Activated gamma-delta T cell treated with anti-CD3 and anti-CD28 coated beads, Interleukin-2, amount 50 U/mL, for 16 hours (primary cell): Measurements from ENCODE around the gene NXPE3.
"Not testable (repeated sequence)": the region's sequence is repeated elsewhere in the genome, so short reads cannot be mapped to it uniquely, and the experiment has no call there.

ENCODE experiments used
- DNase-seq: peaks from one replicate; pipeline ENCODE4 v3.0.0-alpha.2; 2020; ENCODE audit warnings: low read depth

NXPE3 gene

DNA sequence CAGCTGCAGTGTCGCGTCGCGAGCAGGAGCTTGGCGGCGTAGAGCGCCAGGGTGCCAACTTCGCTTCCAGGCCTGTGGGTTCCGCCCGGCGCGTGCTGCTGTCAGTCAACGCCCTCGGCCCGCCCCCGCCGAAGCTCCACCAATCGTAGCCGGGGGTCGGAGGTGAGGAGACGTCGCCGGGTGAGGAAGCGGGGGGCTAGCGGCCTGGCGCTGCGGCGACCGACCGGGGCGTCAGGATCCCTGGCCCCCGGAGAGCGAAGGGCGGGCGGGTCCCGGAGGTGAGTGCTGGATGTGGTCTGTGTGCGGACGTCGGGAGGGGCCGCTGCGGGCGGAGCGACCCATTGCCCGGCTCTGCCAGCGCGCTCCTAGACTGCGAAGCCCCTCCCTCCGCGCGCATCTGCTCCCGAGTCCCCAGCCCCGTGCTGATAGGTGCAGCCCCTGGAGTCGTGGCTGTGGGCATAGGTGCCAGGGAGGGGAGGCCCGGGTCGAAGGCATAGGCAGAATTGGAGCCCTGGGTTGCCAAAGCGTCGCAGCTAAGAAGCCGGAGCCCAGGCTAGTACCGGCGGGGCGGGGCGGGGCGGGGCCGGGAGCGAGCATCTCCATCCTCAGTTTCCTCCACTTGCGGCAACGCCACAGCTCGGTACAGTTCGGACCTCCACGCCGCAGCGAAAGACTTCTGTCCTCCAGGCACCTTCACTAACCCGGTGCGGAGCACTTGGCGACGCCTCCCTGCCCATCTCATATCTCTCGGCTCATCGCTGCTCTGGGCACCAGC lies at the start of gene NXPE3:
TSS of gene NXPE3 (plus strand) at position 165 of the 775 bp plus-strand sequence. CDS start 6,386 bp downstream, outside the sequence.
- peak; percentile 92 for DNase-seq

DNA sequence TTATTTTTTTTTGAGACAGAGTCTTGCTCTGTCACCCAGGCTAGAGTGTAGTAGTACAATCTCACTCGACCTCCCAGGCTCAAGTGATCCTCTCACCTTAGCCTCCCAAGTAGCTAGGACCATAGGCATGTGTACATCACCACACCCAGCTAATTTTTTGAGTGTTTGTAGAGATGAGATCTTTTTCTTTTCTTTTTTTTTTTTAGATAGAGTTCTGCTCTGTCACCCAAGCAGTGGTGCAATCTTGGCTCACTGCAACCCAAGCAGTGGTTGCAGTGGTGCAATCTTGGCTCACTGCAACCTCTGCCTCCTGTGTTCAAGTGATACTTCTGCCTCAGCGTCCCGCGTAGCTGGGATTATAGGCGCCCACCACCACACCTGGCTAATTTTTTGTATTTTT lies 49.4 kb upstream of the NXPE3 start:
- no peak for DNase-seq

DNA sequence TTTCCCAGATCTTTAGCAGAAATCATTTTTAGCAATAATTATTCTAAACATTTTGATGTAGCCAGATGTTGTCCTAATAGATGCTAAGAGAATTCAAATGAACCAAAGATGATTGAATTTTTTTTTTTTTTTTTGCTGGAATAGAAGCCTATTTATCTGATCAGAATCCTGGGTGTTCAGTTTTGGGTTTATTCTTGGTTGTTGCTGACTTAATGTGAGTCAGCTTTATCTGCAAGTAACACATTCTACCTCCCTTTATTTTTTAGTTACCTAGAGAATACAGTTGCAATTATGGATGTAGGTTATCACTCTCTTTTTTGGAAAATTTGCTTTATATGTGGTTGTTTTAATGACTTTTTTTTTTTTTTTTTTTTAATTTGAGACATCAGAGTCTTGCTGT lies 48.2 kb upstream of the NXPE3 start:
- no peak for DNase-seq

DNA sequence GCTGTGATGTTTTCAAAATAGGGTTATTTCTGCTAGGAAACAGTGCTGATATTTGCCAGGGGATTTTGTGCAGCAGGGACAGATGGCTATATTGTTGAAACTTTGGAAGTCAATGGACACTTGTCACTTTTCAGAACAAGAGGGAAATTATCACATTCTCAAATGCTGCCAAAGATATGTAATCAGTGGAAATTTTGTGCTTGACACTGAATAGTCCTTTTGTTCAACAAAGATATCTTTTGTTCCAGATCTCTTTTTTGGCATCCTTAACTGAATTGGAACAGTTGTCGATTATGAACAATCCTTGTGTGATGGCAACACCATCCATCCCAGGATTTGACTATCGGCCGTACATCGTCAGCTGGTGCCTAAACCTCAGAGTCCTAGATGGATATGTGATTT lies 46.8 kb upstream of the NXPE3 start:
- no peak for DNase-seq

DNA sequence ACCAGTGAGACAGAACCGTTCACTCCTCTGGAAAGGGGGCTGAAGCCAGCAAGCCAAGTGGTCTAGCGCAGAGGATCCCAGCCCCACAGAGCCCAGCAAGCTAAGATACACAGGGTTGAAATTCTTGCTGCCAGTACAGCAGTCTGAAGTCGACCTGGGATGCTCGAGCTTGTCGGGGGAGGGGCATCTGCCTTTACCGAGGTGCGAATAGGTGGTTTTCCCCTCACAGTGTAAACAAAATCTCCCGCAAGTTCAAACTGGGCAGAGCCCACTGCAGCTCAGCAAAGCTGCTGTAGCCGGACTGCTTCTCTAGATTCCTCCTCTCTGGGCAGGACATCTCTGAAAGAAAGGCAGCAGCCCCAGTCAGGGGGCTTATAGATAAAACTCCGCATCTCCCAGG lies 43.2 kb upstream of the NXPE3 start:
- no peak for DNase-seq

DNA sequence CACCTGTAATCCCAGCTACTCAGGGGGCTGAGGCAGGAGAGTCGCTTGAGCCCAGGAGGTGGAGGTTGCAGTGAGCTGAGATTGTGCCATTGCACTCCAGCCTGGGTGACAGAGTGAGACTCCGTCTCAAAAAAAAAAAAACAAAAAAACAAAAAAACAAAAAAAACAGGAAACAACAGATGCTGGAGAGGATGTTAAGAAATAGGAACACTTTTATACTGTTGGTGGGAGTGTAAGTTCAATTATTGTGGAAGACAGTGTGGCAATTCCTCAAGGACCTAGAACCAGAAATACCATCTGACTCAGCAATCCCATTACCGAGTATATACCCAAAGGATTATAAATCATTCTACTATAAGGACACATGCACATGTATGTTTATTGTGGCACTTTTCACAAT lies 37.1 kb upstream of the NXPE3 start:
- DNase-seq: not testable (repeated sequence)

DNA sequence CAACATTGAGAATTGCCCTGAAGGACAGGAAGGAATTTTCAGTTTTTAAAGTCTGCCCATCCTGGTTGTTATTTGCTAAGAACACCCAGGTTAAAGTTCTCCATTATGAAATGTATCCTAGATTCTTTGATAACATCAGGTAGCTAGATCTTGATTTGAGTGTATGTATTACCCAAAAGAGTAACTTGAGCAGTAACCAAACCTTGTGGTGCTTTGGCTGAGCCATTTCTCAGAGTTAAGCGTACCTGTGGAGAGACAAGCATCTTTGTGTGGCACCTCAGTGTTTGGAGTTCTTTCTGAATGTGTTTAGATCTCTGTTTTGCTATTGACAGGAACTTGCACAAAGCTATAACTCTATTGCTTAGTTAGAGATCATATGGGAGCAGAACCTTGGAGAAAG lies 34.2 kb upstream of the NXPE3 start:
- no peak for DNase-seq

DNA sequence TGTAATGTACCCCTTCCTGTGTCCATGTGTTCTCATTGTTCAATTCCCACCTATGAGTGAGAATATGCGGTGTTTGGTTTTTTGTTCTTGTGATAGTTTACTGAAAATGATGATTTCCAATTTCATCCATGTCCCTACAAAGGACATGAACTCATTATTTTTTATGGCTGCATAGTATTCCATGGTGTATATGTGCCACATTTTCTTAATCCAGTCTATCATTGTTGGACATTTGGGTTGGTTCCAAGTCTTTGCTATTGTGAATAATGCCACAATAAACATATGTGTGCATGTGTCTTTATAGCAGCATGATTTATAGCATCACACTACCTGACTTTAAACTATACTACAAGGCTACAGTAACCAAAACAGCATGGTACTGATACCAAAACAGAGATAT lies 33.1 kb upstream of the NXPE3 start:
- not testable (repeated sequence) for DNase-seq

DNA sequence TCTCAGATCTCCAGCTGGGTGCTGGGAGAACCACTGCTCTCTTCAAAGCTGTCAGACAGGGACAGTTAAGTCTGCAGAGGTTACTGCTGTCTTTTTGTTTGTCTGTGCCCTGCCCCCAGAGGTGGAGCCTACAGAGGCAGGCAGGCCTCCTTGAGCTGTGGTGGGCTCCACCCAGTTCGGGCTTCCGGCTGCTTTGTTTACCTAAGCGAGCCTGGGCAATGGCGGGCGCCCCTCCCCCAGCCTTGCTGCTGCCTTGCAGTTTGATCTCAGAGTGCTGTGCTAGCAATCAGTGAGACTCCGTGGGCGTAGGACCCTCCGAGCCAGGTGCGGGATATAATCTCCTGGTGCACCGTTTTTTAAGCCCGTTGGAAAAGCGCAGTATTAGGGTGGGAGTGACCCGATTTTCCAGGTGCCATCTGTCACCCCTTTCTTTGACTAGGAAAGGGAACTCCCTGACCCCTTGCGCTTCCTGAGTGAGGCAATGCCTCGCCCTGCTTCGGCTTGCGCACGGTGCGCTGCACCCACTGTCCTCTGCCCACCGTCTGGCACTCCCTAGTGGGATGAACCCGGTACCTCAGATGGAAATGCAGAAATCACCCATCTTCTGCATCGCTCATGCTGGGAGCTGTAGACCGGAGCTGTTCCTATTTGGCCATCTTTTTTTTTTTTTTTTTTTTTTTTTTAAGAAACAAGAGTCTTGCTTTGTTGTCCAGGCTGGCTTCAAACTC lies 25.5 kb upstream of the NXPE3 start:
- DNase-seq: not testable (repeated sequence)

DNA sequence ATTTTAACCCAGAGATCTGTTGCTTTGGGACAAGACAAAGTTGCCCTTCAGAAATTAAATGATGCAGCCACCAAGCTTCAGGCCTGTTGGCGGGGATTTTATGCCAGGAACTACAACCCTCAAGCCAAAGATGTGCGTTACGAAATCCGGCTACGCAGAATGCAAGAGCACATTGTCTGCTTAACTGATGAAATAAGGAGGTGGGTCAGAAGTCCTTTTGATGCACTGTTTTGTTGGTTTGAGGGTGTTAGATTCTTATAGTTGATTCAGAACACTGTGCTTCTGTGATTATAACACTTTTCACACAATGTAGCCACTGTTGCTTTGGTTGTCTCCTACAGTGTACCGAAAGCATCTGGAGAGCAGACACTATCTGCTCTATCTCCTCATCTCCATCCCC lies 20.8 kb upstream of the NXPE3 start:
- DNase-seq: no peak

DNA sequence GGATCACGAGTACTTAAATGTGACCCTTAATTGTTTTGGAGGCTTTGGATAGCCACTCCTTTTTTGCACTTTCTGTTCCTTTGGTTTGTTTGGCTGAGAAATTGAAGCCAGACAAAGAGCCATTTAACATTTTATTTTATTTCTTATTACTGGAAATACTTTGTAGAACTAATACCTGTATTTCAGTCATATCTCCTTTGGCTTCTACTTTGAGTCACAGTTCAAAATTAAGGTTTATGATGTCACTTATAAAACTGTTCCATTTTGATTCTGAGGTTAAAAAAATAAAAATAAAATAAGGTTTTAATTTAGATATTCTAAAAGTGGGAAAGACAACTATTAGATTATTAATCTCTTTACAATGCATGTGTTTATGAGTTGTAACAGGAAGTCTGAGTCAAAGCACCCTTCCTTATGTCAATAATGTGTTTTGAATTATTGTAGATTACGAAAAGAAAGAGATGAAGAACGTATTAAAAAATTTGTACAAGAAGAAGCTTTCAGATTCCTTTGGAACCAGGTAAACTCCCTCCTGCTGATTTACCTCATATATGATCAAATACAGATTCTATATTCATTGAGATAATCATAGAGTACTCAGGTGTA lies 16.9 kb upstream of the NXPE3 start:
- DNase-seq: no peak

DNA sequence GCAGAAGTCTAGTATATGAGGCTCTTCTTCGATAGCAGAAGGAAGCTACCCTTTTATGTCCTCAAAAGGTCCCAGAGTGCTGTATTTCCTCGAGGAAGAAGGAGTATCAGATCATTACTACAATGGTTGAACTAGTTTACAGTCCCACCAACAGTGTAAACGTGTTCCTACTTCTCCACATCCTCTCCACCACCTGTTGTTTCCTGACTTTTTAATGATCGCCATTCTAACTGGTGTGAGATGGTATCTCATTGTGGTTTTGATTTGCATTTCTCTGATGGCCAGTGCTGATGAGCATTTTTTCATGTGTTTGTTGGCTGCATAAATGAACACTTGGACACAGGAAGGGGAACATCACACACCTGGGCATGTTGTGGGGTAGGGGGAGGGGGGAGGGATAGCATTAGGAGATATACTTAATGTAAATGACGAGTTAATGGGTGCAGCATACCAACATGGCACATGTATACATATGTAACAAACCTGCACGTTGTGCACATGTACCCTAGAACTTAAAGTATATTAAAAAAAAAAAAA lies 1.2 kb upstream of the NXPE3 start:
- not testable (repeated sequence) for DNase-seq

DNA sequence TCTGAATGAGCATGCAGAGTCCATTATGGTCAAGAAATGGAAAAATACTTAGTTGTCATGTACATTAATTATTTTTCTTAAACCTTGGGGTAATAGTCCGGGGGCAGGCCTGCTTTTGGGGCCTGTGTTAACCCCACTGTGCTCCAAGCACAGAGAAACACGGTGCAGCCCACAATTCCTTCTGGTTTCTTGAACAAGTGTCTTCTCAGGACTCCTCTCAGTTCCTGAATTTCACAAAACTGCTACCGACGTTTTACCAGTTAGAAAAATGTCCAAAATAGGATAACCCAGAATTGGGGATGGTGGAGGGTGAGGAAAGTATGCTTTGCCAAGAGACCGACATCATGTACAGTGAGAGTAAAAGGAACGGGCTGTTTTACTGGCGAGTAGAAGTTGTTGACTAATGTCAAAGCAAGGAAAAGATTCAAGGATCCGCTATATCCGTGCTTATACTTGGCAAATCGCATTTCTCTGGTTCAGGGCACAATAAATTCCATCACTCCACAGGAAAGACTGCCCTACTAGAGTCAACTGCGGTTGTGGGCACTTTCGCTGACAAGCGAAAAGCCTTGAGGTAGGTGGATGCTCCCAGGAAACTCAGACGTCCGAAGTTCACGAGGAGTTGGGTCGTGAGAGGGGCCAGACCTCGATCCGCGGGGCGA lies 495 bp upstream of the NXPE3 start:
- DNase-seq: no peak

DNA sequence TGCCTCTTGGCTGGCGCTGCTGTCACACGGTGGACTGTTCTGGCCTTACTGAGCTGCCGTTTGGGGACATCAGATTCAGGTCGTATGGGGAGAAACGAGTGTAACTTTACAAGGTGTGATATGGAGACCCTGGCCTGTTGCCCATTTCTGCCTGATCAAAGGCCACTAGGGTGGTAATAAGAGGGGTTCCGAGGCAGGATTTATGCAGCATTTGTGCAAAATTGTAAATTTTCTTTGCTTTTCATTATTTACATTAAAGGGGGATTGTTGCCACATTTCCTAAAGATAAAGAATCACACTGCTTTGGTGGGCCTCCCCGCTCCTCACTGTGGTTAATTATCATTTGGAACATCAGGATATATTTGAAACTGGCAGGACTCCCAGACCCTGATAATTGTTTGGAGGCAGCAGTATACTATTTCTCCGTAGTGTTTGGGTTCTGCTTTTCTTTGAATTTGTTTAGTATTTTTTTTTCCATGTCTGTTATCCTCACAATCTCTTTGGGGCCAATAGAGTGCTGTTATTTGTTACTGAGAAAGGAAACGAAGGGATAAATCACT lies 891 bp downstream of the NXPE3 start:
- DNase-seq: no peak

DNA sequence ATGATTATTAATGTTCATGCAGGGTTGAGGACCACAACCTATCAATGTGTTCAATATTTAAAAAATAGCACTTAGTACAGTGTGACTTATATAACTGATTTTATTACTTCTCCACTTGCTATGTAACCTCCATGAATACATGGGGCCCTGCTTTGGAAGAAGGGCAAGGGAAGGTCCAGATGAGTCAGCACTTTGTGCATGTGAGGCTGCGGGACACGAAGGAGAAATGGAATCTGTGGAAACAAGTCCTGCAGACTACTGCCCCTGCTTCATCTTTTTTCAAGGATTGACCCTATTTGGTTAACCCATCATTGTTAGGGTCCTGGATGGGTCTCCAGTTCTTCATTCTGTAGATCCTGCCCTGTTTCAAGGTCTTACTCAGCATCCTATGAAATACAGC lies 1.6 kb downstream of the NXPE3 start:
- no peak for DNase-seq

DNA sequence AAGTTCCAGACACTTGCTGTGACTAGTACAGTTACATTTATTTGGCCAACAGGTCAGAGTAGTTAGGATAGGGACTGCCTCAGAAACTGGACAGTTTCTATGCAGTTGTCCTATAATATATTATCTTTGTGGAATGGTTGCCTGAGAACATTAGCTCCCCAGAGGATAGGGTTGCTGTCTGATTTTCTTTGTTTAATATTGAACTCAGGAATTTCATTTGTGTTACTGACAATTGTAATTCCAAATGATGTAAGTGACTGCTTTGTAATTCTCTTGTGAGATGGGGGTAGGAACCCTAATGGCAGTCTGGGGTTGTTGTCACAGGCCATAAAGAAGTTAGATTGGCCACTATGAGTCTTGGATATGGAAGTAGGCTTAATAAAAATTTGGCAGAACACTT lies 2.2 kb downstream of the NXPE3 start:
- no peak for DNase-seq

DNA sequence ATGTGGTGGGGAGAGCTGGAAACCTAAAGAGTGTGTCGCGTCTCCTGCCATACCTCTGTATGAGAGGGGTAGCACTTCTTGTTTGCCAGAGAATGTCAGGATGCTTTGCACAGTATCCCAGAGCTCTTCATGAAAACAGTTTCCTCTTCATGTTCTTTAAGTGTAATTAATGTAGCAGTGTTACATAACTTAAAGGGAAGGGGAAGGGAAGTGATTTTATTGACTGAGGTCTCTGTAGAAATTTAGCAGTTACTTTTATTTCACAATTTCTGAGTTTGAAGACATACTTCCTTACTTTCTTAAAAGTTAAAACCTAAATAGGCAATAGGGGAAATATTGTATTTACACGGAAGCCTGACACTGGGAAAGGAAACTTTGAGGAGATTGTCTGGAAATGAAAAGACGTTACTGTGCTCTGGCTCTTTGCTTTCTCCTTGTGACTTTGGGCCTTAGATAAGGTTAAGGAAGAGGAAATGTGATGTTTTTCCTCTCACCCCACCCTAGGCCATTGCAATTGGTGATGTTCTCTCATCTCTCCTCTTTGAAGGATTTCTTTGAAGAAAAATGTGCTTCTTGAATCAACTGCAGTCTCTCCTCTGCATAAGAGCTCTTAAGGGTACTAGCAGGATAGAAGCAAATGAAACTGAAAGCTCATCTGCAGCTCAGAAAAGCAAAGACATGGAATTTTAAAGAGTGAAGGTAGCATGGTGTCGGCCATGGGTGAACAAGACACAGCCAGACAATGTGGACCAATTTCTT lies 6.0 kb downstream of the NXPE3 start:
- no peak for DNase-seq

DNA sequence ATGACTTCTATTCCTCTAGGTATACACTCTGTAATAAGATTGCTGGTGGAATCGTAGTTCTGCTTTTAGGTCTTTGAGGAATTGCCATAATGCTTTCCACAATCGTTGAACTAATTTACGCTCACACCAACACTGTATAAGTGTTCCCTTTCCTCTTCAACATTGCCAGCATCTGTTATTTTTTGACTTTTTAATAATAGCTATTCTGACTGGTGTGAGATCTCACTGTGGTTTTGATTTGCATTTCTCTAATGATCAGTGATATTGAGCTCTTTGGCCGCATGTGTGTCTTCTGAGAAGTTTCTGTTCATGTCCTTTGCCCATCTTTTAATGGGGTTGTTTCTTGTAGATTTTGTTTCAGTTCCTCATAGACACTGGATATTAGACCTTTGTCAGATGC lies 12.8 kb downstream of the NXPE3 start:
- no peak for DNase-seq

DNA sequence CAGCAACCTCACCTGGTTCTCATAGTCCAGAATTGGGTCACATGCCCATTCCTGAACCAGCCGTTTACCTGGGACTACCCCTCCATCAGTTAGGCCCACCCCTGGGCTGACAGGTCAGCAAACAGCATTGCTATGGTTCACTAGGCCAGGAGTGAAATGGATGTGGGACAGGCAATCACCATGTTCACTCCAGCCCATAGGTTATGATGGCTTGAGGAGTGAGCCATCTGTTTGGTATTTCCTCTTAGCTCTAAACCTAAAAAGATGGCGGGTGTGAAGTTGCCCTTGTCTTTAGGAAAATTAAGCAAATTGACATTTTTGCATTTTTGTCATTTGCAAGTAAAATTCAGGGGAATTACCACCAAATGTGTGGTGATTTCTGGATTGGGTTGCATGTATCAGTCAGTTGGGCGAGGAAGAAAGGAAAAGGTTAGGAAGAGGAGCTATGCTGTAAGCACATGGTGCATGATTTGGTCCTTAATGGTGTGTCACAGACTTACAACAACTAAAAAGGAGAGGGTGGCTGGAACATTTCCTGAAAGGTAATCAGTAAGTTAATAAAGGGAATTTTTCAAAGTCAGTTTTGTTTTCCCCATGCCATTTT lies 17.2 kb downstream of the NXPE3 start:
- no peak for DNase-seq

DNA sequence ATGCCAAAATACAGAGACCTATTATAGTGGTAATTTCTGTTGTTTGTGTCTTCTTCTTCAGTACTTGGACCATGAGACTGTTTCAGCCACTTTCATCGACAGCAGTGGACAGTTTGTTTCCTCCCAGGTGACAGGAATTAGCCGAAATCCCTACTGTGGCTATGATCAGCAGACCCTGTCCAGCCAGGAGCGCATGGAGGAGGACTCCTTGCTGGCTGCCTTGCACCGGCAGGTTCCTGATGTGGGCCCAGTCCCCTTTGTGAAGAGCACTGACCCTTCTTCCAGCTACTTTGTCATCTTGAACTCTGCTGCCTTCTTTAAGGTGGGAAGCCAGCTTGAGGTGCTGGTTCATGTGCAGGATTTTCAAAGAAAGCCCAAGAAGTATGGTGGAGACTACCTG lies 22.2 kb downstream of the NXPE3 start:
- no peak for DNase-seq

DNA sequence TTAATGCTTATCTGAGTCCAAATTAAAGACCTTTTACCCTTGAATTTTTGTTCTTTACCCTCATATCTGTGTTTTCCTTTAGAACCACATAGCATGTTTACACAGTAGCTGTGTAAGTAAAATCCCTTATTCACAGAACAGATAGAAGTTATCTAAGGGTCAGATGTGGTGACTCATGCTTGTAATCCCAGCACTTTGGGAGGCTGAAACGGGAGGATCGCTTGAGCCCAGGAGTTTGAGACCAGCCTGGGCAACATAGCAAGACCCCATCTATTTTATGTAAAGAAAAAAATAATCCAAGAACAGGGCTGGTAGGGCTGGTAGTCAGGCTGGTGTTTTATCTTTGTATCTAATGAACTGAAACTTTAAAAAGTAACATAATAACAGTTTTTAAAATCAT lies 23.2 kb downstream of the NXPE3 start:
- no peak for DNase-seq
